ENCODE measurements around the gene SLC15A3.

DNA sequence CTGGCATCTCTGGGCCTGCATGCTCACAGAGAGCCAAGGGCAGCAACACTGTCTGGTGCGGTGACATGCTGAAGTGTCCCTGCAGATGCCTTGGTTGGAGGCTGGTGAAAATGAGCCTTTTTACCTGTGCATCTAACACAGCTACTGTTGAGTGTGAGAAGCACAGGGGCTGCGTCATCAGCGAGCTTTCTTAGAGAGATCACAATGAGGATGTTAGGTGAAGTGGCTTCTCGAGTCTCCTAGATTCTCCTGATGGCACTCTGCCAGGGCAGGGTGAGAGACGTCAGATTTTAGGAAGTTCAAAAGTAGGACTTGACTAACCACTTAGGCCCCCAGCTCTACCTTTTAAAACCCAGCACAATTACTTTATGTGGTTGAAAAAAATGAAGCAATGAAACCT lies 3.6 kb upstream of the SLC15A3 start:
- TF ChIP-seq, protein P1, sequence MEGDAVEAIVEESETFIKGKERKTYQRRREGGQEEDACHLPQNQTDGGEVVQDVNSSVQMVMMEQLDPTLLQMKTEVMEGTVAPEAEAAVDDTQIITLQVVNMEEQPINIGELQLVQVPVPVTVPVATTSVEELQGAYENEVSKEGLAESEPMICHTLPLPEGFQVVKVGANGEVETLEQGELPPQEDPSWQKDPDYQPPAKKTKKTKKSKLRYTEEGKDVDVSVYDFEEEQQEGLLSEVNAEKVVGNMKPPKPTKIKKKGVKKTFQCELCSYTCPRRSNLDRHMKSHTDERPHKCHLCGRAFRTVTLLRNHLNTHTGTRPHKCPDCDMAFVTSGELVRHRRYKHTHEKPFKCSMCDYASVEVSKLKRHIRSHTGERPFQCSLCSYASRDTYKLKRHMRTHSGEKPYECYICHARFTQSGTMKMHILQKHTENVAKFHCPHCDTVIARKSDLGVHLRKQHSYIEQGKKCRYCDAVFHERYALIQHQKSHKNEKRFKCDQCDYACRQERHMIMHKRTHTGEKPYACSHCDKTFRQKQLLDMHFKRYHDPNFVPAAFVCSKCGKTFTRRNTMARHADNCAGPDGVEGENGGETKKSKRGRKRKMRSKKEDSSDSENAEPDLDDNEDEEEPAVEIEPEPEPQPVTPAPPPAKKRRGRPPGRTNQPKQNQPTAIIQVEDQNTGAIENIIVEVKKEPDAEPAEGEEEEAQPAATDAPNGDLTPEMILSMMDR (IDR thresholded peaks at IDR 0.05), result no peak
- no peak for TF ChIP-seq POLR2A (IDR thresholded peaks at IDR 0.05)
